Adipocyte (in vitro differentiated cells): ENCODE results near the gene HNMT.
A peak's percentile ranks its signal among the peaks of the same experiment; 100 is the strongest.
"Not testable (repeated sequence)": the region's sequence is repeated elsewhere in the genome, so short reads cannot be mapped to it uniquely, and the experiment has no call there.

ENCODE experiments used
- DNase-seq: peaks from one replicate; pipeline ENCODE4 v3.0.0-alpha.2; 2015; ENCODE audit warnings: low read depth
- H3K27me3 ChIP-seq: replicated peaks from 2 replicates; pipeline ENCODE4 v1.7.0; 2013; ENCODE audit warnings: mild to moderate bottlenecking, low read length, moderate library complexity; ENCODE audit not compliant: control insufficient read depth, insufficient read depth
- H3K36me3 ChIP-seq: 2 replicates; pipeline ENCODE4 v1.7.0; 2013; ENCODE audit warnings: low read length, mild to moderate bottlenecking, moderate library complexity; ENCODE audit not compliant: control insufficient read depth, insufficient read depth, severe bottlenecking
- H3K4me1 ChIP-seq: 2 replicates; pipeline ENCODE4 v1.7.0; 2013; ENCODE audit warnings: mild to moderate bottlenecking, low read length, moderate library complexity; ENCODE audit not compliant: control insufficient read depth, insufficient read depth
- H3K4me3 ChIP-seq: 2 replicates; pipeline ENCODE4 v1.7.0; 2013; ENCODE audit warnings: mild to moderate bottlenecking, low read length, moderate library complexity
- H3K9ac ChIP-seq: 2 replicates; pipeline ENCODE4 v1.7.0; 2013; ENCODE audit warnings: mild to moderate bottlenecking, low read length, moderate library complexity
- H3K9me3 ChIP-seq: 2 replicates; pipeline ENCODE4 v1.7.0; 2013; ENCODE audit warnings: mild to moderate bottlenecking, low read length, moderate library complexity; ENCODE audit not compliant: control insufficient read depth

Gene HNMT

GRCh38 chr2:138032334-138032733, 68.1 kb downstream of the HNMT start:
- Histone ChIP-seq H3K36me3 (no peaks in the 10 kb centered on the region), H3K4me3 (no peak overlapping the region), H3K27me3 (no peaks in the 10 kb centered on the region), H3K4me1 (peaks cover 19% of the 10 kb centered on the region), H3K9ac (no peak overlapping the region), H3K9me3 (no peaks in the 10 kb centered on the region)
- DNase-seq = no peak

GRCh38 chr2:138034536-138034935, 70.3 kb downstream of the HNMT start:
- H3K4me1 ChIP-seq = peaks cover 17% of the 10 kb centered on the region
- H3K36me3 ChIP-seq = no peaks in the 10 kb centered on the region
- H3K4me3 ChIP-seq = no peak overlapping the region
- no peaks in the 10 kb centered on the region for H3K27me3 ChIP-seq
- H3K9ac ChIP-seq = no peak overlapping the region
- no peak for DNase-seq
- no peaks in the 10 kb centered on the region for H3K9me3 ChIP-seq

- DNase-seq = peak; percentile 24
- peak overlapping the region; percentile 74 for H3K9ac ChIP-seq
Measured at GRCh38 chr2:138035608-138036217, 71.4 kb downstream of the HNMT start.

GRCh38 chr2:138036522-138036921, 72.2 kb downstream of the HNMT start:
- Histone ChIP-seq H3K4me1 (peaks cover 15% of the 10 kb centered on the region), H3K27me3 (no peaks in the 10 kb centered on the region), H3K4me3 (no peak overlapping the region), H3K36me3 (no peaks in the 10 kb centered on the region), H3K9ac (peak overlapping the region; percentile 74), H3K9me3 (no peaks in the 10 kb centered on the region)
- DNase-seq = no peak

More at GRCh38 chr2:138035608-138036217, 71.4 kb downstream of the HNMT start:
- Histone ChIP-seq H3K4me3 (no peak overlapping the region), H3K36me3 (no peaks in the 10 kb centered on the region), H3K27me3 (no peaks in the 10 kb centered on the region), H3K4me1 (peaks cover 15% of the 10 kb centered on the region), H3K9me3 (no peaks in the 10 kb centered on the region)

- Histone ChIP-seq H3K9ac (no peak overlapping the region), H3K4me3 (no peak overlapping the region), H3K27me3 (no peaks in the 10 kb centered on the region), H3K4me1 (peaks cover 15% of the 10 kb centered on the region), H3K9me3 (no peaks in the 10 kb centered on the region), H3K36me3 (no peaks in the 10 kb centered on the region)
- DNase-seq = no peak
Measured at GRCh38 chr2:138037090-138037489, 72.8 kb downstream of the HNMT start.

GRCh38 chr2:138040616-138041015, 76.3 kb downstream of the HNMT start:
- Histone ChIP-seq H3K9ac (no peak overlapping the region), H3K9me3 (no peaks in the 10 kb centered on the region), H3K27me3 (no peaks in the 10 kb centered on the region), H3K36me3 (no peaks in the 10 kb centered on the region), H3K4me1 (peaks cover 9% of the 10 kb centered on the region), H3K4me3 (no peak overlapping the region)
- DNase-seq = no peak

GRCh38 chr2:138042311-138042710, 78.0 kb downstream of the HNMT start:
- no peaks in the 10 kb centered on the region for H3K4me1 ChIP-seq
- no peaks in the 10 kb centered on the region for H3K9me3 ChIP-seq
- no peak overlapping the region for H3K9ac ChIP-seq
- no peaks in the 10 kb centered on the region for H3K36me3 ChIP-seq
- DNase-seq = no peak
- no peak overlapping the region for H3K4me3 ChIP-seq
- H3K27me3 ChIP-seq = no peaks in the 10 kb centered on the region

- H3K4me3 ChIP-seq, H3K9ac ChIP-seq, H3K9me3 ChIP-seq, DNase-seq, H3K36me3 ChIP-seq, H3K4me1 ChIP-seq, H3K27me3 ChIP-seq: not testable (repeated sequence)
Measured at GRCh38 chr2:138043588-138043987, 79.3 kb downstream of the HNMT start.

GRCh38 chr2:138058427-138058826, 94.2 kb downstream of the HNMT start:
- Histone ChIP-seq H3K27me3 (no peaks in the 10 kb centered on the region), H3K9ac (no peak overlapping the region), H3K4me3 (no peak overlapping the region), H3K36me3 (no peaks in the 10 kb centered on the region), H3K9me3 (no peaks in the 10 kb centered on the region), H3K4me1 (peaks cover 7% of the 10 kb centered on the region)
- DNase-seq = no peak

GRCh38 chr2:138059487-138060300, 95.4 kb downstream of the HNMT start:
- H3K9ac ChIP-seq = no peak overlapping the region

GRCh38 chr2:138060301-138060635, 96.0 kb downstream of the HNMT start:
- no peaks in the 10 kb centered on the region for H3K27me3 ChIP-seq
- no peaks in the 10 kb centered on the region for H3K36me3 ChIP-seq
- H3K4me3 ChIP-seq = no peak overlapping the region
- H3K4me1 ChIP-seq = peaks cover 7% of the 10 kb centered on the region
- peak; percentile 39 for DNase-seq
- H3K9ac ChIP-seq = no peak overlapping the region
- no peaks in the 10 kb centered on the region for H3K9me3 ChIP-seq

More at GRCh38 chr2:138059487-138060300, 95.4 kb downstream of the HNMT start:
- H3K36me3 ChIP-seq = no peaks in the 10 kb centered on the region
- no peak overlapping the region for H3K4me3 ChIP-seq
- no peaks in the 10 kb centered on the region for H3K9me3 ChIP-seq
- H3K4me1 ChIP-seq = peaks cover 7% of the 10 kb centered on the region
- H3K27me3 ChIP-seq = no peaks in the 10 kb centered on the region
- DNase-seq = no peak
